Hepatocyte (in vitro differentiated cells): ENCODE results near the gene ITGB3. TPM values are rescaled to one million over a fixed set of nuclear protein-coding genes. Genes with fewer than 3 reads are reported as not detected.

Experiments used
- DNase-seq: peaks from one replicate; pipeline ENCODE4 v3.0.0-alpha.2; 2016; ENCODE audit warnings: low spot score
- H2AFZ ChIP-seq: fragments of 200-600 bp; sonication (generic); 2 replicates; pipeline ENCODE4 v1.6.0; 2016; ENCODE audit warnings: antibody characterized with exemption, mild to moderate bottlenecking
- H3K27ac ChIP-seq: fragments of 200-600 bp; sonication (generic); 2 replicates; pipeline ENCODE4 v1.5.1; 2016; ENCODE audit warnings: mild to moderate bottlenecking
- H3K27me3 ChIP-seq: fragments of 200-600 bp; sonication (generic); 2 replicates; pipeline ENCODE4 v1.6.1; 2016
- H3K36me3 ChIP-seq: fragments of 200-600 bp; sonication (generic); replicated peaks from 2 replicates; pipeline ENCODE4 v1.5.1; 2016; ENCODE audit warnings: low read depth; ENCODE audit not compliant: insufficient read depth
- H3K4me1 ChIP-seq: fragments of 200-600 bp; sonication (generic); 2 replicates; pipeline ENCODE4 v1.5.1; 2016; ENCODE audit warnings: mild to moderate bottlenecking, moderate library complexity; ENCODE audit not compliant: insufficient read depth
- H3K4me2 ChIP-seq: fragments of 200-600 bp; sonication (generic); 2 replicates; pipeline ENCODE4 v1.6.0; 2016
- H3K4me3 ChIP-seq: fragments of 200-600 bp; sonication (generic); 2 replicates; pipeline ENCODE4 v1.5.1; 2016; ENCODE audit warnings: mild to moderate bottlenecking
- H3K79me2 ChIP-seq: fragments of 200-600 bp; sonication (generic); 2 replicates; pipeline ENCODE4 v1.6.0; 2017; ENCODE audit warnings: mild to moderate bottlenecking
- H3K9me2 ChIP-seq: fragments of 200-600 bp; sonication (generic); replicated peaks from 2 replicates; pipeline ENCODE4 v1.6.0; 2017; ENCODE audit warnings: mild to moderate bottlenecking; ENCODE audit not compliant: insufficient read depth
- H3K9me3 ChIP-seq: fragments of 200-600 bp; sonication (generic); 2 replicates; pipeline ENCODE4 v1.5.1; 2016; ENCODE audit warnings: low read depth, mild to moderate bottlenecking
- H4K20me1 ChIP-seq: fragments of 200-600 bp; sonication (generic); 2 replicates; pipeline ENCODE4 v1.6.0; 2016; ENCODE audit warnings: mild to moderate bottlenecking; ENCODE audit not compliant: insufficient read depth, poor library complexity, severe bottlenecking
- EZH2 ChIP-seq: fragments of 200-600 bp; sonication (generic); IDR thresholded peaks from 2 replicates; pipeline ENCODE4 v1.6.1; 2016; ENCODE audit warnings: antibody characterized with exemption, mild to moderate bottlenecking, borderline replicate concordance
- EZH2phosphoT487 ChIP-seq: fragments of 200-600 bp; sonication (generic); IDR thresholded peaks from one replicate; pipeline ENCODE4 v1.6.1; 2018; ENCODE audit warnings: antibody characterized with exemption, mild to moderate bottlenecking, low read depth, moderate library complexity; ENCODE audit not compliant: unreplicated experiment, severe bottlenecking
- WGBS: methylation state at CpG from one replicate; pipeline ENCODE4 v1.1.6; 2016; ENCODE audit warnings: low lambda C conversion rate; ENCODE audit errors: missing lambda C conversion rate; 5-methylcytosine and 5-hydroxymethylcytosine counted together
- polyA plus RNA-seq: library from polyadenylated mRNA; unstranded; fragments of >200 nt; fragmentation: Nextera tagmentation; extraction: Ambion mirVana; gene quantifications from 2 replicates; pipeline ENCODE4 v1.2.1, GENCODE V29; 2016
- total RNA-seq: library from RNA; depleted of rRNA; stranded (reverse); fragments of >200 nt; gene quantifications from 2 replicates; pipeline ENCODE4 v1.2.3, GENCODE V29; 2014
- TF ChIP-seq, protein P1 (sequence below): fragments of 200-600 bp; sonication (generic); IDR thresholded peaks from 2 replicates; pipeline ENCODE4 v1.5.1; 2016; ENCODE audit warnings: antibody characterized with exemption, mild to moderate bottlenecking; ENCODE audit not compliant: poor library complexity

ITGB3 gene
- total and polyA plus RNA-seq, 2 experiments from 2014 or later: 0.66 to 1.4 TPM

DNA sequence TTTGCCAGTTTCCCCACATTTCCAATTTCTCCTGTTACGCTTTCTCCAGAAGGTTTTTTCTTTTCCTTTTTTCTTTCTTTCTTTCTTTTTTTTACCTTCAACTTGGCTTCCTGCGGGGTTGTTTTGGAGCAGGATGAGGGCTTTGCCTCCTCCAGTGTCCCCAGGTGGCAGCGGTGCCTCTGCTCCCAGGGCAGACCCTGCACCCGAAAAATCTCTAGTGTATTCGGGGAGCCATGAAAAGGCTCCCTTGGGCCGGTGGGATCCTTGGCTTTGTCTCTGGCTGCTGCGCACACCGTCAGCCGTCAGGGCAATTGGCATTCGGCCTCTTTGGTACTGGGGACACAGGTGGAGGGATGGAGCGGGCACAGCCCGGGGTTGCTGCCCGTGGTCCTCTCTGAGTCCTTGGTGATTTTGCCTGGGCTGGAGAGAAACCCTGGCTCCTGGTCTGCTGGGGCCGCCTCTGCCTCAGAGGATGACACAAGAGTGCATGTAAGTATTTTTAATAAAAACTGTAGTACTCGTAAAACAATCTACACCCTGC, 846 bp downstream of the ITGB3 start:
- no peaks in the 10 kb centered on the region for H3K9me2 ChIP-seq
- 20% methylated on average over 15 of the region's 15 CpGs for WGBS
- DNase-seq: no peak
- no peaks in the 10 kb centered on the region for H3K9me3 ChIP-seq
- peak overlapping the region; percentile 100 for H3K4me2 ChIP-seq
- H4K20me1 ChIP-seq: no peaks in the 10 kb centered on the region
- H2AFZ ChIP-seq: peak overlapping the region; percentile 63
- H3K27me3 ChIP-seq: peaks cover 38% of the 10 kb centered on the region
- H3K4me3 ChIP-seq: peak overlapping the region; percentile 90
- H3K27ac ChIP-seq: no peak overlapping the region
- H3K36me3 ChIP-seq: no peaks in the 10 kb centered on the region
- H3K4me1 ChIP-seq: peaks cover 8% of the 10 kb centered on the region
- no peaks in the 10 kb centered on the region for H3K79me2 ChIP-seq
- TF ChIP-seq EZH2phosphoT487 (no peak), EZH2 (no peak)
- TF ChIP-seq, protein P1, sequence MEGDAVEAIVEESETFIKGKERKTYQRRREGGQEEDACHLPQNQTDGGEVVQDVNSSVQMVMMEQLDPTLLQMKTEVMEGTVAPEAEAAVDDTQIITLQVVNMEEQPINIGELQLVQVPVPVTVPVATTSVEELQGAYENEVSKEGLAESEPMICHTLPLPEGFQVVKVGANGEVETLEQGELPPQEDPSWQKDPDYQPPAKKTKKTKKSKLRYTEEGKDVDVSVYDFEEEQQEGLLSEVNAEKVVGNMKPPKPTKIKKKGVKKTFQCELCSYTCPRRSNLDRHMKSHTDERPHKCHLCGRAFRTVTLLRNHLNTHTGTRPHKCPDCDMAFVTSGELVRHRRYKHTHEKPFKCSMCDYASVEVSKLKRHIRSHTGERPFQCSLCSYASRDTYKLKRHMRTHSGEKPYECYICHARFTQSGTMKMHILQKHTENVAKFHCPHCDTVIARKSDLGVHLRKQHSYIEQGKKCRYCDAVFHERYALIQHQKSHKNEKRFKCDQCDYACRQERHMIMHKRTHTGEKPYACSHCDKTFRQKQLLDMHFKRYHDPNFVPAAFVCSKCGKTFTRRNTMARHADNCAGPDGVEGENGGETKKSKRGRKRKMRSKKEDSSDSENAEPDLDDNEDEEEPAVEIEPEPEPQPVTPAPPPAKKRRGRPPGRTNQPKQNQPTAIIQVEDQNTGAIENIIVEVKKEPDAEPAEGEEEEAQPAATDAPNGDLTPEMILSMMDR: no peak

DNA sequence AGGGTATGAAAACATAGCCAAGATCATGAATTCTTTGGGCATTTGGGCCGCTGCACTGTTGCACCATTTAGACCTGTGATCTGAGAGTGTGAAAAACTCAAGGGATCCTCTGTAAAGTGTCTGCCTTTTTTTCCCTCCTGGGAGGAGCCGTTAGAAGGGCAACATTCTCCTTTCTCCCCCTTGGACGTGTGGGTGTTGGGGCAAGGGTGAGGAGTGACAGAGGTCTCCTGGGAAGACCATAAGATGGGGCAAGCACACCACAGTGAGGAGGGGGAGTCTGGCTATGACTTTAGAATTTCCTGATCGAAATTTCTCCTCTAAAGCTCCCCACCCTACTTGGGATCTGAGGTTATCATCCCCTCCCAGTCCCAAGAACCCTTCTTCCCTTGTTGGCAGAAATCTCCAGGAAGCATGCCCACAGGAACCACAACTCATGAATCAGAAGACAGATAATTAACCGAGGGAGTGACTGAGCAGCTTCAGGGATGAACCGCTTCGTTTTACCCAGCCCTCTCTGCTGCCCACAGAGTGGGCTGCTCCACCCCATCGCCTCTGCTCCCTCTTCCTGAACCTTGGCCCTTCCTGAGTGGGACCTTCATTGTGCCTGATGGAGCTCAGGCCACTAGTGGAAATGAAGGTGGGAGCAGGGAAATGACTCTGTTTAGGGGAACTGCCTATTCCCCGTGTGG, 4.2 kb downstream of the ITGB3 start:
- H3K9me2 ChIP-seq: no peaks in the 10 kb centered on the region
- H2AFZ ChIP-seq: no peak overlapping the region
- no peaks in the 10 kb centered on the region for H3K36me3 ChIP-seq
- H3K4me3 ChIP-seq: no peak overlapping the region
- H3K4me2 ChIP-seq: no peak overlapping the region
- no peaks in the 10 kb centered on the region for H3K79me2 ChIP-seq
- peaks cover 37% of the 10 kb centered on the region for H3K27me3 ChIP-seq
- DNase-seq: no peak
- H3K27ac ChIP-seq: no peak overlapping the region
- peaks cover 5% of the 10 kb centered on the region for H3K4me1 ChIP-seq
- H4K20me1 ChIP-seq: no peaks in the 10 kb centered on the region
- WGBS: 59% methylated on average over 9 of the region's 9 CpGs
- no peak for TF ChIP-seq EZH2
- TF ChIP-seq, protein P1: no peak
- TF ChIP-seq EZH2phosphoT487: no peak
- no peaks in the 10 kb centered on the region for H3K9me3 ChIP-seq

DNA sequence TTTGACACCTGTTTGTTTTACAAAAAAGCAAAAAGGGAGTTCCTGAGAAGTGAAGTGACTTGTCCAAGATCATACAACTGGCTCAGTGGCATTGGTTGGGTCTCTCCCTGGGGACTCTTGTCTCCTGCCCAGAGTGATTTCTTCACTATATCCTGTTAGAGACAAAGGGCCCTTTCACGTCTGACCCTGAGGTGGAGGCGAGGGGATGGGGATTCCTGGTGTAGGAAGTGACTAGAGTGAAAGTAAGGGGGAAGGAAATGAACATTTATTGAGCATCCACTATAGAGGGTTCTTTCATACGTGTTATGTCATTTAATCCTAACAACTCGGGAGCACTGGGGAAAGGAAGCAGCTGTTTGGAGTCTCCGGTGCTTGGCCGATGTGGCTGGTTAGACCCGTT, 9.0 kb downstream of the ITGB3 start:
- TF ChIP-seq EZH2phosphoT487: no peak
- no peak for TF ChIP-seq EZH2
- TF ChIP-seq, protein P1: no peak
- DNase-seq: no peak
- Histone ChIP-seq H3K4me3 (no peak overlapping the region), H4K20me1 (no peaks in the 10 kb centered on the region), H3K4me2 (no peak overlapping the region), H3K27me3 (peaks cover 5% of the 10 kb centered on the region), H3K27ac (no peak overlapping the region), H3K9me3 (no peaks in the 10 kb centered on the region), H2AFZ (no peak overlapping the region), H3K4me1 (peaks cover 8% of the 10 kb centered on the region), H3K36me3 (no peaks in the 10 kb centered on the region), H3K79me2 (no peaks in the 10 kb centered on the region), H3K9me2 (no peaks in the 10 kb centered on the region)
- 94% methylated on average over 7 of the region's 7 CpGs for WGBS
